Measurements from ENCODE around the gene ELP6. TPM values are rescaled to one million over a fixed set of nuclear protein-coding genes. Genes with fewer than 3 reads are reported as not detected.

Gene ELP6, protein sequence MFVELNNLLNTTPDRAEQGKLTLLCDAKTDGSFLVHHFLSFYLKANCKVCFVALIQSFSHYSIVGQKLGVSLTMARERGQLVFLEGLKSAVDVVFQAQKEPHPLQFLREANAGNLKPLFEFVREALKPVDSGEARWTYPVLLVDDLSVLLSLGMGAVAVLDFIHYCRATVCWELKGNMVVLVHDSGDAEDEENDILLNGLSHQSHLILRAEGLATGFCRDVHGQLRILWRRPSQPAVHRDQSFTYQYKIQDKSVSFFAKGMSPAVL
- total RNA-seq (2021) (62.0 to 67.6 TPM (median 65.4 TPM) in 3 replicates), Bru-seq, nascent RNA (percentile 80 among the genes with signal in this experiment)
- long read RNA-seq, experiment 1, transcript ELP6-201 (7 exons, 1,401 nt), result major isoform, 29 of 82 reads
- long read RNA-seq, experiment 1, partial matches to known transcripts, result 3 of 82 reads
- long read RNA-seq, experiment 1, other reads (novel, unspliced or antisense), result 42 of 82 reads
- long read RNA-seq, experiment 2, transcript ELP6-201 (7 exons, 1,401 nt), result major isoform, 12 of 40 reads
- long read RNA-seq, experiment 2, partial matches to known transcripts, result 8 of 40 reads
- long read RNA-seq, experiment 2, other reads (novel, unspliced or antisense), result 18 of 40 reads
- long read RNA-seq, experiment 3, transcript ELP6-201 (7 exons, 1,401 nt), result major isoform, 45 of 117 reads
- long read RNA-seq, experiment 3, transcript ELP6-206 (6 exons, 1,277 nt), result minor isoform, 11 of 117 reads
- long read RNA-seq, experiment 3, partial matches to known transcripts, result 16 of 117 reads
- long read RNA-seq, experiment 3, other reads (novel, unspliced or antisense), result 40 of 117 reads

DNA sequence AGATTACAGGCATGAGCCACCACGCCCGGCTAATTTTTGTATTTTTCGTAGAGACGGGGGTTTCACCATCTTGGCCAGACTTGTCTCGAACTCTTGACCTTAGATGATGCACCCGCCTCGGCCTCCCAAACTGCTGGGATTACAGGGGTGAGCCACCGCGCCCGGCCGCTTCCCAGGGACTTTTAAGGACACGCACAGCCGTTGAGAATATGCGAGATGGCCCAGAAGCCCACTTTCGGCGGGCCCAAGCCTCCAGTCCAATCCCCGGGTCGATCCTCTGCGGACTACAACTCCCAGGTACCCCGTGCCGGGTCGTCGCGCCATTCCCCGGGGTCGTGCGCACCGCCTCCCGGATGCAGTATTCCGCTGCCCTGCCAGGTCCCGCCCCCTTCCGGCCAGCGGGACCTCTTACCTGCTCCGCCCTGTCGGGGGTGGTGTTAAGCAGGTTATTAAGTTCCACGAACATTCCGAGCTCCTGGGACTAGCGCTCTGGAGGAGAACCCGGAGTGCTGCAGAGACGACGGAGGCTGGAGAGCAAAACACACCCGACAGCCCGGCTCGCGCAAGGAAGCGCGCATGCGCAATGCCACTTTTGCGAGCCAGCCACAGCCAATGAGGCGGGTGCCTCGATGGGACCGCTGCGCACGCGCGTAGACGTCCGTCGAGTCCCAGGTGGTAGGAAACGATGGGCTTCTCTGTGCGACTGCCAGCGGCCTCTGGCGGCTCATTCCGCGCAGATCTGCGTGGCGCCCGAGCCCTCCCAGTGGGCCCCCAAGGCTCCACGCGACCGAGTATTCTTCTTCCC lies at the start of gene ELP6:
Gene ELP6, minus strand, starts transcription at position 588 of the 805 bp plus-strand sequence. Its CDS starts 122 bp downstream, at position 466.
- Mint-ChIP-seq H3K9me3 (no peaks in the 10 kb centered on the region), H3K4me1 (peaks cover 17% of the 10 kb centered on the region; the same call in 1 of the 2 replicates), H3K27me3 (ENCODE audit: low read depth) (no peaks in the 10 kb centered on the region; the same call in 1 of the 2 replicates), H3K4me3 (peak within 1 kb of the TSS; percentile 95), H3K36me3 (peaks cover 27% of the 10 kb centered on the region), H3K27ac (peak within 1 kb of the TSS; percentile 96)
- peak; percentile 99 for ATAC-seq
- POLR2A ChIA-PET, result interaction anchor here (0.6 to 1.7 kb wide), 4 partner anchors 9 to 93 kb away, joined by 3 to 4 read pairs (median 3); no protein-coding TSS in a partner anchor
- DNase-seq (ENCODE audit: low spot score), result peak; percentile 98
- CTCF ChIA-PET, result interaction anchor here (2.3 to 2.4 kb wide), 2 partner anchors 9 to 92 kb away, joined by 6 to 9 read pairs; no protein-coding TSS in a partner anchor
- TF ChIP-seq ZNF416 (CRISPR knock-in tag; IDR thresholded peaks at IDR 0.05), result no peak
- TF ChIP-seq ETV6 (CRISPR knock-in tag; IDR thresholded peaks at IDR 0.05), result peak; percentile 75
- no peak for TF ChIP-seq ATF3 (CRISPR knock-in tag; conservative IDR thresholded peaks at IDR 0.05)
- no peak; the same call in 1 of the 2 replicates for TF ChIP-seq AR (CRISPR knock-in tag; IDR thresholded peaks at IDR 0.05)
- no peak for TF ChIP-seq ELF4 (CRISPR knock-in tag; IDR thresholded peaks at IDR 0.05; ENCODE audit: low read depth)
- no peak for TF ChIP-seq FOXK1 (CRISPR knock-in tag; IDR thresholded peaks at IDR 0.05)
- TF ChIP-seq NFYB (CRISPR knock-in tag; conservative IDR thresholded peaks at IDR 0.05; ENCODE audit: low read depth), result no peak; the same call in 1 of the 2 replicates
- no peak for TF ChIP-seq KAT7 (CRISPR knock-in tag; IDR thresholded peaks at IDR 0.05; ENCODE audit: borderline replicate concordance)
- no peak for TF ChIP-seq ATF1 (CRISPR knock-in tag; IDR thresholded peaks at IDR 0.05)
- TF ChIP-seq MYBL2 (CRISPR knock-in tag; IDR thresholded peaks at IDR 0.05), result no peak; the same call in 1 of the 2 replicates
- no peak for TF ChIP-seq GRHL2 (CRISPR knock-in tag; IDR thresholded peaks at IDR 0.05; ENCODE audit: insufficient replicate concordance, severe bottlenecking)
- TF ChIP-seq JAZF1 (CRISPR knock-in tag; IDR thresholded peaks at IDR 0.05), result no peak
- no peak for TF ChIP-seq ZNF232 (CRISPR knock-in tag; IDR thresholded peaks at IDR 0.05)
- TF ChIP-seq, protein P1, sequence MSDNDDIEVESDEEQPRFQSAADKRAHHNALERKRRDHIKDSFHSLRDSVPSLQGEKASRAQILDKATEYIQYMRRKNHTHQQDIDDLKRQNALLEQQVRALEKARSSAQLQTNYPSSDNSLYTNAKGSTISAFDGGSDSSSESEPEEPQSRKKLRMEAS (CRISPR knock-in tag; IDR thresholded peaks at IDR 0.05), result peak; percentile 85
- no peak for TF ChIP-seq EMX1 (CRISPR knock-in tag; IDR thresholded peaks at IDR 0.05)
- no peak for TF ChIP-seq ZBTB43 (CRISPR knock-in tag; IDR thresholded peaks at IDR 0.05)
- TF ChIP-seq, protein P2, sequence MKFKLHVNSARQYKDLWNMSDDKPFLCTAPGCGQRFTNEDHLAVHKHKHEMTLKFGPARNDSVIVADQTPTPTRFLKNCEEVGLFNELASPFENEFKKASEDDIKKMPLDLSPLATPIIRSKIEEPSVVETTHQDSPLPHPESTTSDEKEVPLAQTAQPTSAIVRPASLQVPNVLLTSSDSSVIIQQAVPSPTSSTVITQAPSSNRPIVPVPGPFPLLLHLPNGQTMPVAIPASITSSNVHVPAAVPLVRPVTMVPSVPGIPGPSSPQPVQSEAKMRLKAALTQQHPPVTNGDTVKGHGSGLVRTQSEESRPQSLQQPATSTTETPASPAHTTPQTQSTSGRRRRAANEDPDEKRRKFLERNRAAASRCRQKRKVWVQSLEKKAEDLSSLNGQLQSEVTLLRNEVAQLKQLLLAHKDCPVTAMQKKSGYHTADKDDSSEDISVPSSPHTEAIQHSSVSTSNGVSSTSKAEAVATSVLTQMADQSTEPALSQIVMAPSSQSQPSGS (CRISPR knock-in tag; IDR thresholded peaks at IDR 0.05; ENCODE audit: borderline replicate concordance, low read depth), result no peak
- TF ChIP-seq PREB (CRISPR knock-in tag; IDR thresholded peaks at IDR 0.05; ENCODE audit: borderline replicate concordance), result no peak
- TF ChIP-seq IRF2 (CRISPR knock-in tag; IDR thresholded peaks at IDR 0.05; ENCODE audit: borderline replicate concordance, low read depth), result no peak
- TF ChIP-seq, protein P3, sequence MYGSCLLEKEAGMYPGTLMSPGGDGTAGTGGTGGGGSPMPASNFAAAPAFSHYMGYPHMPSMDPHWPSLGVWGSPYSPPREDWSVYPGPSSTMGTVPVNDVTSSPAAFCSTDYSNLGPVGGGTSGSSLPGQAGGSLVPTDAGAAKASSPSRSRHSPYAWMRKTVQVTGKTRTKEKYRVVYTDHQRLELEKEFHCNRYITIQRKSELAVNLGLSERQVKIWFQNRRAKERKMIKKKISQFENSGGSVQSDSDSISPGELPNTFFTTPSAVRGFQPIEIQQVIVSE (CRISPR knock-in tag; IDR thresholded peaks at IDR 0.05; ENCODE audit: borderline replicate concordance), result no peak
- TF ChIP-seq ZBTB21 (CRISPR knock-in tag; IDR thresholded peaks at IDR 0.05; ENCODE audit: borderline replicate concordance), result no peak
- TF ChIP-seq ZNF138 (CRISPR knock-in tag; conservative IDR thresholded peaks at IDR 0.05), result no peak
- TF ChIP-seq SMAD3 (CRISPR knock-in tag; IDR thresholded peaks at IDR 0.05; ENCODE audit: borderline replicate concordance), result 0 out of 2 replicates have a peak, but pooled peaks have one; percentile 18

All from WTC11 (cell line).